Endothelial cell (in vitro differentiated cells): Measurements from ENCODE around the gene ID4. TPM values are rescaled to one million over a fixed set of nuclear protein-coding genes. Genes with fewer than 3 reads are reported as not detected.

Experiments
- DNase-seq: peaks from one replicate; pipeline ENCODE4 v3.0.0; 2021; ENCODE audit warnings: low spot score
- H3K27ac Mint-ChIP-seq: one replicate; pipeline ENCODE4 v1.8.0; 2021; ENCODE audit warnings: mixed read lengths, inconsistent platforms; ENCODE audit not compliant: unreplicated experiment
- H3K27me3 Mint-ChIP-seq: one replicate; pipeline ENCODE4 v1.8.0; 2021; ENCODE audit warnings: mild to moderate bottlenecking, moderate library complexity, mixed read lengths, inconsistent platforms; ENCODE audit not compliant: unreplicated experiment
- H3K36me3 Mint-ChIP-seq: one replicate; pipeline ENCODE4 v1.8.0; 2021; ENCODE audit warnings: mild to moderate bottlenecking, low read depth, mixed read lengths, inconsistent platforms; ENCODE audit not compliant: unreplicated experiment
- H3K4me1 Mint-ChIP-seq: one replicate; pipeline ENCODE4 v1.8.0; 2021; ENCODE audit warnings: mild to moderate bottlenecking, mixed read lengths, inconsistent platforms; ENCODE audit not compliant: unreplicated experiment
- H3K4me3 Mint-ChIP-seq: one replicate; pipeline ENCODE4 v1.8.0; 2021; ENCODE audit warnings: mild to moderate bottlenecking, mixed read lengths, inconsistent platforms; ENCODE audit not compliant: unreplicated experiment
- H3K9me3 Mint-ChIP-seq: one replicate; pipeline ENCODE4 v1.8.0; 2021; ENCODE audit warnings: mixed read lengths, inconsistent platforms; ENCODE audit not compliant: unreplicated experiment
- CTCF ChIP-seq: fragments of 200-600 bp; sonication (generic); IDR thresholded peaks from one replicate; pipeline ENCODE4 v1.5.0; 2021; ENCODE audit warnings: antibody characterized with exemption; ENCODE audit not compliant: unreplicated experiment
- long read RNA-seq: library from polyadenylated mRNA; unstranded; transcript quantifications from one replicate; pipeline ENCODE4 v2.0.0, GENCODE V29; 2020; ENCODE audit not compliant: unreplicated experiment
- total RNA-seq: library from RNA; stranded (reverse); fragmentation: NEBNext Ultra II Directional; extraction: Animal tissue kit (Norgen Biotek cat#: 25700); gene quantifications from one replicate; pipeline ENCODE4 v1.2.1, GENCODE V29; 2021; ENCODE audit not compliant: unreplicated experiment

Gene ID4
- 5.6 TPM for total RNA-seq
- long read RNA-seq: 0 reads

- DNase-seq: peak; percentile 92
- Mint-ChIP-seq H3K4me1 (peaks cover 7% of the 10 kb centered on the region), H3K27ac (peak within 1 kb of the TSS; percentile 91), H3K9me3 (no peaks in the 10 kb centered on the region), H3K27me3 (peaks cover 8% of the 10 kb centered on the region), H3K36me3 (peaks cover 3% of the 10 kb centered on the region), H3K4me3 (peak within 1 kb of the TSS; percentile 92)
- no peak for TF ChIP-seq CTCF
Measured at GRCh38 chr6:19836799-19837510, at the start of gene ID4. ID4 (plus strand) TSS chr6:19837370; CDS start chr6:19837755, 385 bp downstream.

- no peak overlapping the region for H3K27ac Mint-ChIP-seq
- no peaks in the 10 kb centered on the region for H3K9me3 Mint-ChIP-seq
- H3K4me3 Mint-ChIP-seq: no peak overlapping the region
- no peak for DNase-seq
- no peak for TF ChIP-seq CTCF
- H3K4me1 Mint-ChIP-seq: no peaks in the 10 kb centered on the region
- H3K36me3 Mint-ChIP-seq: no peaks in the 10 kb centered on the region
- H3K27me3 Mint-ChIP-seq: no peaks in the 10 kb centered on the region
Measured at GRCh38 chr6:19788686-19789085, 48.5 kb upstream of the ID4 start.

- no peaks in the 10 kb centered on the region for H3K9me3 Mint-ChIP-seq
- H3K27me3 Mint-ChIP-seq: no peaks in the 10 kb centered on the region
- no peak overlapping the region for H3K4me3 Mint-ChIP-seq
- DNase-seq: no peak
- no peak for TF ChIP-seq CTCF
- no peaks in the 10 kb centered on the region for H3K4me1 Mint-ChIP-seq
- H3K27ac Mint-ChIP-seq: no peak overlapping the region
- H3K36me3 Mint-ChIP-seq: no peaks in the 10 kb centered on the region
Measured at GRCh38 chr6:19789100-19789803, 47.9 kb upstream of the ID4 start.

GRCh38 chr6:19791267-19791666, 45.9 kb upstream of the ID4 start:
- Mint-ChIP-seq H3K9me3 (no peaks in the 10 kb centered on the region), H3K36me3 (no peaks in the 10 kb centered on the region), H3K4me1 (no peaks in the 10 kb centered on the region), H3K4me3 (no peak overlapping the region), H3K27me3 (peaks cover 1% of the 10 kb centered on the region), H3K27ac (no peak overlapping the region)
- no peak for DNase-seq
- no peak for TF ChIP-seq CTCF

GRCh38 chr6:19795211-19795610, 42.0 kb upstream of the ID4 start:
- no peak for DNase-seq
- Mint-ChIP-seq H3K27ac (no peak overlapping the region), H3K9me3 (no peaks in the 10 kb centered on the region), H3K36me3 (no peaks in the 10 kb centered on the region), H3K4me3 (no peak overlapping the region), H3K4me1 (no peaks in the 10 kb centered on the region), H3K27me3 (peaks cover 1% of the 10 kb centered on the region)
- no peak for TF ChIP-seq CTCF
